HG03457 (cell line): Measurements from ENCODE around the gene VWA8.
"Not testable (repeated sequence)": the region's sequence is repeated elsewhere in the genome, so short reads cannot be mapped to it uniquely, and the experiment has no call there.

Source experiments
- ATAC-seq: cut with Tn5 transposase; IDR thresholded peaks from one replicate; pipeline ENCODE4 v1.9.1; 2021; ENCODE audit warnings: moderate number of reproducible peaks; ENCODE audit not compliant: unreplicated experiment

The VWA8 gene

DNA sequence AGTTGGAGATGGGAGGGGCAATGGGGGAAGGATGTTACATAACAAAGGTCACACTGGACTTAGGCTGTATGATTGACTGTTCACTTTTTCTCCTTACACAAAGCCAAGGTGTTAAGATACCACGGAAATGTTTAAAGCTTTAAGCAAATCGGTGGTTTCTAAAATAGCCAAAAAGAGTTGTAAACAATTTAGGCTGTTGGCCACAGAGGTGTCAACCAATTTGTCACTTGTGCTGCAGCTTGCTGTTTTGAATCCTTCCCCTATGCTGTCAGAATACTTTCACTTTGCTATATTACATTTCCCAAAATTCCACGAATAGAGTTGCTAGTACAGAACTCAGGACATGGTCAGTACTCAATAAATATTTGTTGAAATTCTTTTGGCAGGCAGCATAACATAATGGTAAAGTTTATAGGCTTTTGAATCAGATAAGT lies 149.3 kb downstream of the VWA8 start:
- peak; percentile 44 for ATAC-seq

GRCh38 chr13:41809962-41810361 lies 150.9 kb downstream of the VWA8 start:
- no peak for ATAC-seq

DNA sequence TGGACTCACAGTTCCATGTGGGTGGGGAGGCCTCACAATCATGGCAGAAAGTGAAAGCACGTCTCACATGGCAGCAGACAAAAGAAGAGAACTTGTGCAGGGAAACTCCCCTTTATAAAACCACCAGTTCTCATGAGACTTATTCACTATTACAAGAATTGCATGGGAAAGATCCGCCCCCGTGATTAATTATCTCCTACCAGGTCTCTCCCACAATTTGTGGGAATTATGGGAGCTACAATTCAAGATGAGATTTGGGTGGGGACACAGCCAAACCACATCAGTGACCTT lies 157.5 kb downstream of the VWA8 start:
- ATAC-seq = not testable (repeated sequence)

GRCh38 chr13:41802684-41803444 lies 158.0 kb downstream of the VWA8 start:
- ATAC-seq = no peak

GRCh38 chr13:41802043-41802683 lies 158.7 kb downstream of the VWA8 start:
- no peak for ATAC-seq

- no peak for ATAC-seq
These were observed 169.9 kb downstream of the VWA8 start for GRCh38 chr13:41791056-41791455.

GRCh38 chr13:41788552-41788951 lies 172.4 kb downstream of the VWA8 start:
- ATAC-seq = no peak

DNA sequence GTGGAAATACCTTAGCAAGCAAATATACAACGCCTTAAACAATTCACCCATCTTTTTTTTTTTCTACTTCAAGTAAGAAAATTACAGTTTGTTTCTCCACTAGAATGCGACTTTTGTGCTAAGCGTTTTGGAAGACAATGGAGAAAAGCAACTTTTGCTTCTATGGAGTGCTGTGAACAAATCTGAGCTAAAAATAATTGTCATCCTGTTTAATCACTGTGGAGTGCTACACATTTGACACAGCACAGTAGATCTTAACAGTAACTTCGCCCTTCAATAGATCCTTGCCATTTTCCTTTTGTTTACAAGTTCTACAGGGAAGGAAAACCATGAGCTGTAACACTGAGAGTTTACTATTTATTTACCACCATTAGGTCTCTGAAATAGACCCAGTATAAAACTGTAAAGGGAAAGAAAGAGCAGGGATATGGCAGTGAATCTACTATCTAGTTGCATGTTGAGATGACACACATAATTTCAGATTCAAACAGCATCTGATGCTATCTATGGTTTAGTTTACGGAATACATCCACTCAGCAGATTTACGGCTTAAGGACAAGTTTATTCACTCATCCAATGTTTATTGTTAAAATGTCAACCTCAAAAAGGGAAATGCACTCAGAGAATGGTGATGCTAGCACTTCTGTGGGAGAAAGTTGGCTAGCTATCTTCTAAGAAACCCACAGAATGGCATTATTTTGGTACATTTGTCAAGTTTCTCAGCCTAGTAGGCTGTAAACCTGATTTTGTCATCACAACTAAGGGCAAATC lies 175.3 kb downstream of the VWA8 start:
- no peak for ATAC-seq

DNA sequence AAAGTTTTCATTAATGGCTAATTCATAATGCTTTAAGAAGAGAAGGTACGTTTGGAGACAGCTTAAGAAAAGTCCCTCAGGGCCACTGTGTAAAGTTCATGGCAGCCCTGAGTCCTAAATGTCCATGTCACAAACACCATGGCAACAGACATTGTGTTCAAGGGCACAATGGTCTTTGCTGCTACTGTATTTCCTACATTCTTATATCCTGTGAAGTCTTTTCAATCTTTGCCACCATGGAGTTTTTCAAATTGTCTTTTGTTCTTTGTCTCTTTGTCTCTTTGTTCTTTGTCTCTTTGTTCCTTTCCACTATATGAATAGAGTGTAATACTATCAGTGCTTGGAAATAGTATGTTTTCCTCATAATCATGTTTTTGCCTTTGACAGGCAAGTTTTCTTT lies 178.8 kb downstream of the VWA8 start:
- no peak for ATAC-seq

- ATAC-seq = no peak
These were observed 179.9 kb downstream of the VWA8 start for GRCh38 chr13:41780715-41781706.

DNA sequence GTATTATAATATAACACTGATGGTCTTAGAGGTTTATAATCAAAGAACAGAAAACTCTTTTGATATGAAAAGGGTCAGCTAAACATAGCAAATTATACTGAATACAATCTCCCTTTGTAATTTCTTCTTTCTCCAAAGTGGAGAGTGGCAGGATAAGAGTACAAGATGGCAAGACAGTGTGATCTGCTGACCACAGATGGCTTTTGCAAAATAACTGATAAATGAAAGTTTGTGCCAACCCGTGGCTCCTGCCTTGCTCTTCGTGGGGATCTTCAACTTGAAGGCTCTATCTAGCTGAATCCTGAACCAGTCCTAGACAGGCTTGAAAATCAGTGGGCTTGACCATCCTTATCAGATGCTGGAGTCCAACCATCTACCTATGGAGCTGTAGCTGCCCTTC lies 185.7 kb downstream of the VWA8 start:
- no peak for ATAC-seq

DNA sequence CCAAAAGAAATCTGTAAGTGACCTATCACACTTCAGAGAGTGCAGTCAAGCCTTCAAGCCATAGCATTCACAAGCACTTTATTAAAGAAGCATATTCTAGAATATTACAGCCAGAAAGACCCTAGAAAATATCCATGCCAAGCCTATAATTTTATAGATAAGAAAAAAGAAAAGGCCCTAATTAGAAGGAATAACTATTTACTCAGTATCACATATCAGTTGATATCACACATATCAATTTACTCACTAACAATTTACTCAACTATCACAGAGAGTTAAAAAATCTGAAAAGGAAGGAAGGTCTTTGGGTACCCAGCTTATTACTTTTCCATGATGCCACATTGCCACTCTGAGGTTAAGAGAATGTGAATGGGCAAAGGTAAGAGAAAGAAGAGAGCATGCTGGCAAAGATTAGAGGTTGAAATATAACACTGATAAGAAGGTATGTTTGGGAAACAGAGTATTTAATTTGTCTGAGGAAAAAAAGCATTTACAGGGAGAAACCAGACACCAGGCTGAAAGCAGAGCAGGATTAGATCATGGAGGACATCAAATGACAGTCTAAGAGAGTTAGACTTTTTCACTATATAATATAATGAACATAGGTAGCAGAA lies 186.2 kb downstream of the VWA8 start:
- ATAC-seq = no peak

DNA sequence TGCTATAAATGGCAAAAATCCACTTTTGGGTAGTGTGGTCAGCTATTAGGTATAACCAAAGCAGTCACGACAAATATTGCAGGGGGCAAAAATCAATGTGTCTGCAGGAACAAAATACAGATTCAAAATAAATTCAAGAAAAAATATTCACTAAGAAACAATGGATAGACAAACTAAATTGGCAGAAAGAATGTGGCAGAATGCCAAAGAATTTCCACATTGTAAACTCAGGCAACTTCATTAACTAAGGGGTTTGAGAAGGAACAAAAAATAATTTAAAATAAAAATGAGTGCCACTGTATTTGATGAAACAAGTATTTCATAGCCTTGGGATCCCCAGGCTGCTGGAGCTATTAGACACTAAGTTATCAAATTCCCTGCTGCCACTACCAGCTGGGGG lies 193.1 kb downstream of the VWA8 start:
- no peak for ATAC-seq

- ATAC-seq = no peak
These were observed 194.5 kb downstream of the VWA8 start for GRCh38 chr13:41766439-41766838.

DNA sequence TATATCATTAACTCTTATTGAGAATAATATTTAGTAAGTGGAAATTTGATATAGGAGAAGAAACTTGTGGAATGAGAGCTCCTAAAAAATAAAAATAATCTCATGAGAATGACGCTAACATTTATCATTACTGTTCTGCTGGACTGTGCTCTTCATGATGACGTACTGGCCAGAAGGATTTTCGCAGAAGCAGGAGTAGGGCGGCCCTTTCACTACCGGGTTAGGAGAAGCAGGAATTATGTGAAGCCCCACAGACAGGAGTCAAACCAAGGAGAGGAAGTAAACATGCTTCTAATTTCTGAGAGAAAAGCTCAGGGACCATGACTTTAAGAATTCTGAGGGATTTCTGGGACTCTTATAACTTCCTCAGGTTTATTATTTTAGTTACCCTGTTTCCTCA lies 195.1 kb downstream of the VWA8 start:
- ATAC-seq = no peak

DNA sequence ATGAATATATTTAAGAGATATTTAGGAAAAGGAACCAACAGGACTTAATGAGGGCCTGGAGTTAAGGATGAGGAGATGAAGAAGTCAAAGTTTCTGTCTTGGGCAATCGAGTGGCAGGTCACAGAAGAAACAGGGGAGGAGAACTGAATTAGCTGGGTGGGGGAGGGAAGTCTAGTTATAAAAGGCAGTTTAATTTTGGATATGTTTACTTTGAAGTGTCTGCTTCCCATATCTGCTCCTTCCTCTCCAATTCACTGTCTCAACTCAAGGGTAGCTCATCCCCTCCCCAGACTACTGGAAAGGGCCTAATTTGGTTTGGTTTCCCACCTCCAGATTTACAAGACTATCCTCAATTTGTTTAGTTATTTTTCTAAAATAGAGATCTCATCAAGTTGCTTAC lies 195.9 kb downstream of the VWA8 start:
- no peak for ATAC-seq

DNA sequence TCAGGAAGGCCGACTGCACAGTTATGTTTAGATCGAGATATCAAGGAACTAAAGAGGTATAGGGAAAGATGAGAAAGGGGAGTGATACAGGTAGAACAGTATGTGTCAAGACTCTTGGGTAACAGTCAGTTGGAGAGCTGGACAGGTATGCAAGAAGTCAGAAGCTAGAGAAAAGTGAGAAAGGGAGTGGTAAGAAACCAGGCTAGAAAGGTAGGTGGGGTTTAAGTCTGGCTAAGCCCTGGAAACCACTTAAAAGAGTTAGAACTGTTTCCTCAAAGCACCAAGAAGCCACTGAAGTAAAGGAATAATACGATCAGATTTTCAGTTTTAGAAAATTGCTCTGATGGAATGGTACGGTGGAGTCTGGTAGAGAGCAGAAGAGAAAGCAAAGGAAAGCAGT lies 196.4 kb downstream of the VWA8 start:
- no peak for ATAC-seq

DNA sequence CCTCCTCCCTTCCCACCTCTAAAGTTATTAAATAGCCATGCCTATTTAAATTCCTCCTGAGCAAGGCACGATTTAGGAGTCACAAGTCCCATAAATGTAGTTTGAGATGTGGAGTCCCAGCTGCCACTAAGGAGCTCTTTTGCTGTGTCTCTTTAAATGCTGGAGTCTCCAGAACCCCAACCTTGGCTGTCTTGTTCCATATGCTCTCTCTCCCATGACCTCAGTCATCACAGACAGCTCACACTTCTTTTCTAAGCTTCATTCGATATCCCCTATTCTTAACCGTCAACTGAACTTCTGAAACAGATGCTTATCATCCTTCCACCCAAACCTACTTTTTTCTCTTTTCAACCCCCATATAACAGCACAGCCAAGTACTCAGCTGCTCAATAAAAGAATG lies 197.1 kb downstream of the VWA8 start:
- ATAC-seq = no peak

- no peak for ATAC-seq
These were observed 198.1 kb downstream of the VWA8 start for GRCh38 chr13:41762796-41763195.

- ATAC-seq = no peak
These were observed 204.6 kb downstream of the VWA8 start for GRCh38 chr13:41756198-41756880.
